Measurements from ENCODE around the gene XYLT2.

Gene XYLT2

DNA sequence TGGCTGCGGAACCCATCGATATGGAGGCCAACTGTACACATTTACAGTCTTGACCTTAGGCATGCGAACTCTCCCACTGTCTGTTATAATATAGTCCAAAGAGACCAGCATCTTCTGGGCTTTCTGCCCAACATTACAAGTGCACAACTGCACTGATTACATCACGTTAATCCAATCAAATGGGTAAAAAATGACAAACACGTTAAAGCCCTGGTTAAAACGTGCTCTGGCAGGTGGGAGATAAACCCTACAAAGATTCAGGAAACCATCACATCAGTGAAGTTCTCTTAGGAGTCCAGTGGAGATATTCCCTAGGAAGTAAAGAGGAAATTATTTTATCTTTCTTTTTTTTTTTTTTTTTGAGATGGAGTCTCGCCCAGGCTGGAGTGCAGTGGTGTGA is 23.7 kb upstream of the XYLT2 start:
- DNase-seq = no peak

DNA sequence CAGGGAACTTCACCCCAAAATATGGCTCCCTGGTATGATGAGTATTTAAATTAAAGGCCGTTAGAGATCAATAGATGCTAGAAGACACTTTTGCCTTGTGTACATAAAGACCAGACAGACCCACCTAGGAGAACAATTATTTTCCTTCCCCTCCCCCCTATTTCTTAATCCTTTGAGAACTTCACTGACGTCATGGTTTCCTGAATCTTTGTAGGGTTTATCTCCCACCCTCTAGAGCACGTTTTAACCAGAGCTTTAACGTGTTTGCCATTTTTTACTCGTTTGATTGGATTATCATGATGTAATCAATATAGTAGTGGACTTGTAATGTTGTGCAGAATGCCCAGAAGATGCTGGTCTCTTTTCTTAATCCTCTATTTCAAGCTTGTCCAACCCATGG is 22.9 kb upstream of the XYLT2 start:
- DNase-seq = no peak

DNA sequence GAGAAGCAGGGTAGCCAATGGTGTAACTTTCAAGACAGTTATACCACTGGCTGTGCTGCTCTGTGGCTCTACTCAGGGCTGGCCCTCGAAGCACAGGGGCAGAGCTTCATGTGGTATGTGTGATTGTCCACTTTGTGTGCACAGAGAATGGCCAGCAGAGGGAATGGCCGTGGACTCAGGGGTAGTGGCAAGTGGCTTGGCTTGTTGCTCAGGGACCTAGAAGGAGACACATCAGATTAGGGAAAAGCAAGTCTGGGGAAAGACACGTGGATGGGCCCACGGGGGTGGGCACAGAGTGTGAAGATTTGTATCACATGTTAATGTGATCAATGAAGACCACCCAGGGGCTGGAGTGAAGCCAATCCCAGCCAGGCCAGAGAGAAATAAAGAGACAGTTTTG is 20.0 kb upstream of the XYLT2 start:
- DNase-seq = no peak

DNA sequence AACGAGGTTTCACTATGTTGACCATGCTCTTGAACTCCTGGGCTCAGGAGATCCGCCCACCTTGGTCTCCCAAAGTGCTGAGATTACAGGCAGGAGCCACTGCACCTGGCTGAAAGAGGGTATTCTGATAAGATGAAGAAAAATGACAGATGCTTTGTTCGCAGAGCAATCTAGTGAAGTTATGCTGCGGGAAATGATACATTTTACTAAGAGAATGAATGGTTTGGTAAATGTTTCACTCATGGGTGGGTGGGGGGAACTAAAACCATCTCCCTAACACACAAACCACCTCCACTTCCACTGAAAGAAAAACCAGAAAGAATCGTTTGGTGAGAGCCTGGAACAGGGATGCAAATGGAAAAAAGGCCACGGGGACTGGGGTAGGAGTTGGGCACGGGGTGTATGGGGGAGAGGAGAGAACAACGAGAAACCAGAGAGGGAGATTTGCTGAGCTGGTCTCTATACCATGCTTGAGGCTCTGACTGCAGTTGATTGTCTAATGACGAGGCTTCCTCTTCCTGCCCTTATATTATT is 19.0 kb upstream of the XYLT2 start:
- no peak for DNase-seq

DNA sequence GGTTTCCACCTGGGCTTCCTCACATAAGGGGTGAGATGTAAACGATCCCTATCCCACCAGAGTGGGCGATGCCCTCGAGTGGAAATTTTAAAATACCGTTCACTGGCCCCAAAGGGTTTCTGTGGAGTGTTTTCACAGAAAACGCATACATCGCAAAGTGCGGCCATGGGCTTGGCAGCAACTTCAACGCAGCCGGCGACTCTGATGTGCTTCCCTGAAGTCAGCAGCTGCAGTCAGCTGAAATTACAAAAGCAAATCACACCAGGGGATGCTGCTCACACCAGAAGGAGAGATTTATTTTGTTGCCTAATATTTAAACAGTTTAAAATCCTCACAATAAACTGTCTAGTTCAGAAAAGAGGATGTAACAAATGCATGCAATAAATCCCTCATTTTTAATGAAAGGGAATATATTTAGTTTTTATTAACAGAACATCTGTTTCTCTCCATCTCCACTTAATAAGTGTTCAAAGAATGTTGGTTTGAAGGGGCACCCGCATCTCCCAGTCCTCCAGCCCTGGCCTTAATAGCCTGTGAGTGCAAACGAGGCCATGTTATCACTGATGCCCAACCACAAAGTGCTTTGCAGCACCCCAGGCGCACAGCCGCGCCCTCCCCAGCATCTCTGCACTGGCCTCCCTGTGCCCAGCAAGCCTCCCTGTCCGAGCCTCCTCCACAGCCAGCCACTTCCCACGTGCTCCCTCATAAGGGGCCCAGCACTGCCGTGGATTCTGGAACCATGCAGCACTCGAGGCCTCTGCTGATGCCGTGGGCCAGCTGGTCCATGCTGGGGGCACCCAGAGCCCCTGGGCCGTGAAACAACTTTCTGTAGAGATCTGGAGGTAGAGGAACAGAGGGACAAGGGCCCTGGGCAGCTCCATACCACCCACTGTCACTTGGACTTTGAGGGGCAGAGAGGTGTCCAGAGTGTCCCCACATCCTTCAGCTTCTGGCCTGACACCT is 17.3 kb upstream of the XYLT2 start:
- DNase-seq = no peak

DNA sequence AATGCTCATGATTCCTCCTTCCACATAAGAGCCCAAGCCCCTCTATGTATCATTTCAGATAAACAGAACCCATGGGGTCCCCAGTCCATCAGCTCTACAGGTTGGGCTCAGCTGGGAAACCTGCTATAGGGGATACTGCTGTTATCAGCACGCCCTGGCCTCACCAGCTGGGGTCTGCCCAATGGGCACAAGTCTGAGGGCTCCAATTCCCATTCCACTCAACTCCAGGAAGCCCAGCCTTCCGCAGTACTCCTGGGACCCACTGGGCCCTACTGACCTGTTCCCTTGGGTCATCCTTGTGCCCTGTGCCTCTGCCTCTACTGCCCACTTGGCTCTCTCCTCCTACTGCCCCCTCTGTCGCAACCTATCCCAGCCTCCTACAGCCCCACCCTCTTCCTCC is 16.2 kb upstream of the XYLT2 start:
- no peak for DNase-seq

DNA sequence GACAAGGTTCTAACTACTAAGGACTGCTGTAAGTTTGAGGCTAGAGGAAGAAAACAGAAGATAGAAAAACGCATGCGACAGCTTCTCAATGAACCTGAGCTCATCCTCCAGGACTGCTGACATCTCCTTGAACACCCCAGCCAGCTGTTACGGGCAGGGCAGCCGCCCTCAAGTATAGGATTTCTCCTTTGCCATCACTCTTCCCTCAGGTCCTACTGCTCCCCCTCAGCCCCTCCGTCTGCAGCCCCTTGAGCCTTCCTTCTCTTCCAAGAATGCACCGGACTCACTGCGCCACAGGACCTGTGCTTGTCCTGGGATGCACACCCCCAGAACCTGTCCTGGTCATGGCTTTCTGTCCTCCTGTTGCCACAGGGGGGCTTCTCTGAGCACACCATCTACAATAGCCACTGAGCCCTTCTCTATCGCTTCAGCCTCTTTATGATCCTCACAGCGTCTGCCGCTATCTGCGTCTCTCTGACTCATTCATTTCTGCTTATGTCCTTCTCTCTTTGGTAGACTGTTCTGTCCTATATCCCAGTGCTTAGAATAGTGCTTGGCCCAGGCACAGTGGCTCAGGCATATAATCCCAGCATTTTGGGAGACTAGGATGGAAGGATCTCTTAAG is 15.7 kb upstream of the XYLT2 start:
- no peak for DNase-seq

DNA sequence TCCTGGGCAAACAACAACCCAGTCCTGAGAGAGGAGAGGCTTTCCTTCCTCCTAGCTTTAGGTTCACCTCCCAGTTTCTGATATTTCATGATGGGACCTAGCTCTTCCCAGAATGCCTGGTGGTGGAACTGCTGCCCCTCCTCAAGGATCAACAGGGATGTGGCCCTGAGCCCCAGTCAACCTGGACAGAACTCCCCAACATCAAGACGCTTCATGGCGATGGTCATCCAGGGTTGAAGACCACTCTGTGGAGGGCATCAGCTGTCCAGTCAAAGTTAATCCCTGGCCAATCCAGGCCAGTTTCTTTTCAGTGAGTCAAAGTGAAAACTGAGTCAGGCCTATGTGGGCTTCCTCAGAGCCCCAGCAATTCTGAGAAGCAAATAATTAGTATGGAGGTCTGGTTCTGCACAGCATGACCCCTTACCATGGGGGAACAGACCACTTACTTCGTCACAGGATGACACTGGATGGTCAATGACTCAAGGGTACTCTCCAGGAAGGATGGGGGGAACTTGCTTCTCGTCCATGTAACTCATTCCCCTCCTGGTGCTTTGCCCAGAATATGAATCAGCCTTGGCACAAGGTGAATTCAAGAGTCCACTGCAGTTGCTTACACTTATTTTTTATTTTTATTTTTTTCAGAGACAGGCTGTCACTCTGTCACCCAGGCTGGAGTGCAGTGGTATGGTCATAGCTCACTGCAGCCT is 14.7 kb upstream of the XYLT2 start:
- DNase-seq = peak; percentile 87

DNA sequence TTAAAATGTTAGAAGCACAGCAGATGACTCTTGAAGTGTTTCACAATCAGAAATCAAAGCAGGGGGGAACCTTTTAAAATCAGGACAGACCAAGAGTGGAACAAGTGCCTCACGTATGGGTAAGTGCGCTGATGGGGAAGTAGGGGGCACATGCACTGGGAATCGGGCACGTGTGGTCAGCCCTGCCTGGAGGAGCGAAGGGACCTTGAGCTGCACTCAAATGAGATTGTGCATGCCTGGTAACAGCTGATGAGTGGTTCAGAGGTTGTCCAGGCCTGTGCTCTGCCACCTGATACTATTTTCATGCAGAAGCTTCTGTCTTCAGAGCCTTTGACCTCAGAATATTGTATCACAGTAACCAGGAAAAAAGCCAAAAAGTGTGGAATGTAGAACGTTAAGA is 13.7 kb upstream of the XYLT2 start:
- DNase-seq = no peak

DNA sequence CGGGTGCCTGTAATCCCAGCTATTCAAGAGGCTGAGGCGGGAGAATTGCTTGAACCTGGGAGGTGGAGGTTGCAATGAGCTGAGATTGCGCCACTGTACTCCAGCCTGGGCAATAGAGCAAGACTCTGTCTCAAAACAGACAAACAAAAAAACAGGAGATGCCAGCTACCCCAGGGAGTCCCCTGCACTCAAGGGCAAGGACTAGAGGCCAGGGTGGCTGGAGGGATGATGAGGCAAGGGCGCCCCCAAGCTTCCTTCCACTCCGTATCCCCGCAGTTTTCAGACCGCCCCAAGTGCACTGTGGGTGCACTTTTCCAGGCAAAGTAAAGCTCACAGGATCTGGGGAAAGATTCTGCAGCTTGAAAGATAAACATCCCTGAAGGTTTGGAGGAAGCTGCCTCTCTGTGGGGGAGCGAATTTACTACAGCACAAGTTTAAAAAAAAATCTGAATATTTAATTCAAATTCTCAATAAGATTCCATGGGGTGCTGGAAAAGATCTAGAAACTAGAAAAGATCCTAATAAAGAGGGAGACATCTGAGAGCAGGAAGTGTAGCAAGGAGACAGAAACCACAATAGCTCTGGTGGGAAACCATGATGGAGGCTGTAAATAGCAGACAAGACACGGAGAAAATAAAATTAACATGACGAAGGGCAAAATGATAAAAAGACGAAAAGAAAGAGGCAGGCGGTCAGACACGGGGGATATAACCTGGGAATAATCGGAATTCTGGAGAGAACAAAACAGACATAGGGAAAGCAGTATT is 12.5 kb upstream of the XYLT2 start:
- DNase-seq = peak; percentile 22

DNA sequence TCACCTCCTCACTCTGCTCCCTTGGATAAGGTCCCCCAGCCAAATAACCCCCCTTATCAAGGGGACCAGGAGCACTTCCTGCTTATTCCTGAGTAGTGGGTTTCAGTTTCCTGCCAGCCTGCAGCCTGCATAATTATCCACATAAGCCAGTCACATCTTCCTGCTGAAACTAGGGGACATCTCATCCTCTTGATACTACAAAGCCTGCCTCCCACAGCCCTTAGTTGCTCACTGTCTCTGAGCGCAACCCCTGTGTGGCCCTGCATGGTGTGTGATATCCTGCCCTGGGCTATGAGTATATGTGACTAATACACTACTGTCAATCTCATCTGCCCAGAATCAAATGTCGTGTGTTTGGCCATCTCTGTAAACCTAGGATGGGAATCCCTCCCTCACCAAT is 8.0 kb upstream of the XYLT2 start:
- no peak for DNase-seq

DNA sequence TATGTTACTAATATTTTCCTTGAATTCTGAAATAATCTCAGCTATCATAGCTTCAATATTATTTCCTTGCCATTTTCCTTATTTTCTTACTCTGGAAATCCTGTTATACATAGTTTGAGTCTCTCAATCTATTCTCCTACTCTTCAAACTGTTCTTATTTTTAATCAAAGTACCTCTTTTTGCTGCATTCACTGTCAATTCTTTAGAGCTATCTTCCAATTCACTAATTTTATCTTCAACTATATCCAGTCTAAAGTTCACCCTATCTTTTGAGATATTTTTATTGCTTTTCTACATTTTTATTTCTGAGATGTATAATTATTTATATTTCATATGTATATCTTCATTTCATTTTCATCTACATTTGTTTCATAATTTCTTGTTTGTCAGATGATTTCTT is 7.3 kb upstream of the XYLT2 start:
- no peak for DNase-seq

DNA sequence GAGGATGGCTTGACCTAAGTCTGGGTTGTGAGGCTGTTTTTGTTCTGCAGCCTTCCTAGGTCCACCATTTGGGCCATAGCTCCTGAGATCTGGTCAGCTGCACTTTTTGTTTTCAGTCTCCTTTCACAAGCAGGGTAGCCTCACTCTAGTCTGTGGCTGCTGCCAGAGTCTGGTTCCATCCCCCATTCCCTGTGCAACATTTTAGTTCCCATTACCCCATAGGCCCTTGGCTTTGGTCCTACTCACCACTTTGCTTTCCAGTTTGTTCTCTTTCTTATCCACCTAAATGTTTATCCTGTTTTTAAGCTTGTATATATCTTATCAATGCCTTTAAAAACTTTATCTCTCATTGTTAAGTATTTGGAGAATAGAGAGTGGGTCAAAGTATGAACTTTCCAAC is 6.5 kb upstream of the XYLT2 start:
- DNase-seq = no peak

DNA sequence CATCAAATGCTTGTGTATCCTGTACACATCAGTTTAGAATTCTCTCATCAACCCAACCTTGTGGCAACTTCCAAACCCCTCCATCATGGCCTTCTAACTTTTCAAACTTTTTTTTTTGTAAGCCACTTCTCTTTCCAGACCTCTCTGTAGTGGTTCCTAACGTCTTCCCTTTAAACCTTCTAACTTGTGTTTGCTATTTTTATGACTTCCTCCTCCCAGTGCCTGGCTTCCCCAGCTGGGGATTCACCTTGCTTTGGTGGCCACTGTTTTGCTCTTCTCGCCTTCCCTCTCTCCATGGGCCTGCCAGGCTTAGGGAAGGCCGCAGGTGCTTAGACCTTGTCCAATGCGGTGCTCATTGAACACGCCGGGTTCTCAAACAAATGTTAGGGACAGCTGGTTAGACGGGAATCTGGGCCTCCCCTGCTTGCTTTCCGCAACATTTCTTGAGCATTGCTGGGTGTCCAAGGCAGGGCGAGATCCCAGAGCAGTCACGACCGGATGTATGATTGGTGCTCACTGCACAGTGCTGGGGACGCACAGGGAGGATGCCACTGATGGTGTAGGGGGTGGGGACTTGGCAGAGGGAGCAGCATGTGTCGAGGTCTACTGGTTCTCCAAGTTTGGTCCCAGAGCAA is 1.1 kb upstream of the XYLT2 start:
- DNase-seq = no peak

DNA sequence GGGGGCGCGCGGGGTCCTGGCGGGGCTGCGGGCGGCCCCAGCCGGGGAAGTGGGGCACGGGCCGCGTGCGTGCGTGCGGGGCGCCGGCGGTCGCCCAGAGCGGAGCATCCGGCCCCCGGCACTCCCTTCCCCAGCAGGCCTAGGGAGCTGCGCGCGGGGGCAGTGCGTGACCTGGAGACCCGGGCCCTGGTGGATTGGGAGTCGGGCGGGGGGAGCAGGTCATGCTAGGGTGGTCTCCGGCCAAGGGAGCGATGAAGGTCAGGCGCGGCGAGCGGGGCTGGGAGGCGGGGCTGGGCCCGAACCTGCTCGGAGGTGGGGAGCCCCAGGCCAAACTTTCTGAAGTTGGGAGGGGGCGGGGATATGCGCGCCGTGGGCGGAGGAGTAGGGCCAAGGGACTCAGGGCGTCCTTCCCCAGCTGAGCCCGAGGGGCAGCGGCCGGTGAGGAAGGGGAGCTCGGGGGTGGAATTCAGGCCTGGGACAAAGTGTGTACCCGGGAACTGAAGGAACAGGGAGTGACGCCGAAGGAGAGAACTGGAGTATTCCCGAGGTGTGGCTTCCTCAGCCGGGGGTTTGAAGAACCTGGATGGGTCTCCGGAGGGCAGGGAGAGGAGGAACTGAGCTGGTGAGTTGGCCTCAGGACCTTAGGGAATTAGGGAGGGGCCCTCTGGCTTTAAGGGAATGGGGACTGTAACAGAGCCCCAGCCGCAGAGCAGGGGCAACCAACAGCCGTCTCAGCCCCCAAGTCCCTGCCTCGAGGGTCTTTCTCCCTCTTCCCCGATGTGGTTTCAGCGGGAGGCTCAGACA is 589 bp downstream of the XYLT2 start:
- DNase-seq = peak; percentile 20

DNA sequence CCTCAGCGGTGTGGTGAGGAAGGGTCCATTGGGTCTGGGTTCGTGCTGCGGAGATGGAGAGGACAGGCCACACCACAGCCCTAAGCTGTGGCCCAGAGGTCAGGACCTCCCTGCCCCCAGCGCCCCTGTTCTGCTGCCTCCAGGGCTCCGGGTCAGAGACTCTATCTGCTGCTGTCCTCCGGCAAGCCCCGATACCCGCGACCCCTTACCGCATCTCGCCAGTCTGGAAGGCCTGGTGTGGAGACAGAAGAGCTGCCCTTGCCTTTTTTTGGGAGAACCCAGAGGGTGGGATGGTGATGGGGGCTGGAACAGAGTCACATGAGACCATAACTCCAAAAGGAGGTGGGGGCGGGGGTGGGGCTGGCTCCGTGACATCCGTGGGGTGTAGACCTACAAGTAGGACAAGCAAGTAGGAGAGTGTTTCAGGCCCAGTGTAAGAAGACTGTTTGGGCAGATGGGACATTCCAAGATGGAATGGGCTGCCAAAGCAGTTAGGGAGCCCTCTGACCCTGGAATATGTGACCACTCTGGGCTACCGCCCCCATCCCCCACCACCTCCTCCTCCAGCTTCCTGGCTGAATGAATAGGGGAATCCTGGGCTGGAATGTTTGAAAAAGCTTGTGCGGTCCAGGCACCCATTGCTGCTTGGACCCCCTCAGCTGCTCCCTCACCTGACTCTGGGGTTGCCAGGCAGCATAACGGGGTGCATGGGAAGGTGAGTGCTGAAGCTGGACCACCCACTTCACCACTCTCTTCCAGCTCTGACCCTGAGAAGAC is 1.4 kb downstream of the XYLT2 start:
- DNase-seq = no peak

DNA sequence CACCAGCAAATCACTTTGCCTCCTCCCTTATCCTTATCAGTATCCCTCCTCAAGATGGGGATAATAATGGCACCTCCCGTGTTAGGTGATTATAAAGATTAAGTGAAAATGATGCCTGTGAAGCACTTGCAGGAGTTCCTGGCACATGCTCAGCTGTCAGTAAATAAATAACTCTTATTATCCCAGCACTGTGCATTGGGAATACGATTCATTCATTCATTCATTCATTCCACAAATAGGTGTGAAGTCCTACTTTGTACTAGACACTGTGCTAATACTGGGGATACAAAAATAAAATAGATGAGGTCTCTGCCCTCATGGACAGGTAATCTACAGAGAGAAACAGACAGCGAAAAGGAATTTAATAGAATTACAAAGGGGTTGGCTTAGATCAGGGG is 2.0 kb downstream of the XYLT2 start:
- no peak for DNase-seq

DNA sequence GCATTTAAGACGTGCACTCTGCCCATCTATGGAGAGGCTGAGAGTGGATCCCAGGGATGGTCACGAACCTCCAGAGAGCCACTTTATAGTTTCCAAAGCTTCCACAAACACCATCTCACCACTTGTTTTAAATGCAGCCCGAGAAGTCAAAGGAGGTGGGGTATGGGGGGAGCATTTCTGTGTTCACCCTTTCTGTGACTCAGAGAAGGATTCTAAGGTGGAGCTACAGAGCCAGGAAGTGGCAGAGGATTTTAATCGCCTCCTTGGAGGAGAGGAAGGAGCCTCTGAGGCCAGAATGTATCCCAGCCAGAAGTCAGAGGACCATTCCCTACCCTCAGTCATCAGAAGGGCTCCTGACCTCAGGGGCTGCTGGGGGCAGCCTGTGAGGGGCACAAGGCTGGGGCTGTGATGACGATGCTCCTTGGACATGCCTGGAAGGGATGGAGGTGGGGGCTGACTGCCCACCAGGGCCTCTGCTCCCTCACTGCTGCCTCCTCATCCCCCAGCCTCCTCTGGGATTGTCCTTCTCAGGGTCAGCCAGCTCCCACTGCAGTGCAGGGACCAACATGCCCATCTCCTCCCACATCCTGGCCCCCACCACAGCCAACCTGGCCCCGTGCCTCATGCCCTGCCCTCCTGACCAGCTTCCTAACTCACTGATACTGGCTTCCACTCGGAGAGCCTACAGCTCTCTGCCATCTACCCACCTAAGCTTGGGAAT is 2.8 kb downstream of the XYLT2 start:
- DNase-seq = peak; percentile 61

DNA sequence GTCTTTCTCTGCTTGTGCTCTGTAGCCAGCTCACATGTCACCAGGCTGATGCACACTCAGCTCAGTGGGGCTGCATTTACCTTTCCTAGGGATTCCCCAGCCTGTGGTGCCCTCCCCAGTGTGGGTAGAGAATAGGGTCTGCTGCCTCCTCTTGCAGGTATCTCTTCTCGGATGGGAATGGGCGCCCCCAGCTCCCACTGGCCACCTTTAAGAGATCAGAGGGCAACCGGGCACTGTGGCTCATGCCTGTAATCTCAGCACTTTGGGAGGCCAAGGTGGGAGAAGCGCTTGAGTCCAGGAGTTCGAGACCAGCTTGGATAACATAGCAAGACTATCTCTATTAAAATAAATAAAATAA is 3.3 kb downstream of the XYLT2 start:
- DNase-seq = no peak

DNA sequence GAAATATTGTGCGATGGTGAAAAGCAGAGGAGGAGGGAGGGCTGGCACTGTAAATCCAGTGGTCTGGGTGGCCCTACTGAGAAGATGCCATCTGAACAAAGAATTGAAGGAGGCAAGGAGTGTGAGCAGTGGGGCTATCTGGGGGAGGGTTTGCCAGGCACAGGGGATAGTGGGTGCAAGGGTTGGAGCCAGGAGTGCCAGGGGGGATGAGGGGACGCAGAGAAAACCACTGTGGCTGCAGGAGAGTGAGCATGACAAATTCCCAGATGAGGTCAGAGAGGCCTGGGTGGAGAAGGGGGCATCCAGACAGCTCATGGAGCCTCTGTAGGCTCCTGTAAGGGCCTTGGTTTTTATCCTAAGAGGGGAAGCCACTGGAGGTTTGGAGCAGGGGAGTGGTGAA is 4.8 kb downstream of the XYLT2 start:
- no peak for DNase-seq
